K562 (cell line): ENCODE measurements around the gene VDR. TPM values are rescaled to one million over a fixed set of nuclear protein-coding genes. Genes with fewer than 3 reads are reported as not detected.

Experiments used
- ATF2 ChIP-seq: sonication (generic); formaldehyde crosslinking; IDR thresholded peaks from 2 replicates; pipeline ENCODE4 v1.8.1; 2022; ENCODE audit warnings: missing genetic modification reagents
- CBFA2T3 ChIP-seq: fragments of 450-650 bp; IDR thresholded peaks from 2 replicates; pipeline ENCODE4 v1.6.1; 2017
- FOXK1 ChIP-seq: sonication (generic); formaldehyde crosslinking; IDR thresholded peaks from 2 replicates; pipeline ENCODE4 v1.8.0; 2022; ENCODE audit warnings: missing genetic modification reagents, mild to moderate bottlenecking, borderline replicate concordance
- HOMEZ ChIP-seq: fragments of 250-450 bp; sonication (Bioruptor Pico); IDR thresholded peaks from 2 replicates; pipeline ENCODE4 v1.4.0; 2020; ENCODE audit warnings: mild to moderate bottlenecking, moderate library complexity
- ILK ChIP-seq: fragments of 450-650 bp; IDR thresholded peaks from 2 replicates; pipeline ENCODE4 v1.6.1; 2016; ENCODE audit warnings: missing genetic modification characterization, low read depth, mild to moderate bottlenecking, missing compliant biosample characterization, moderate library complexity, borderline replicate concordance
- KAT2B ChIP-seq: IDR thresholded peaks from one replicate; pipeline ENCODE4 v1.6.1; 2012; ENCODE audit warnings: low read depth, mild to moderate bottlenecking, control low read depth, inconsistent platforms, low read length, moderate library complexity
- MED1 ChIP-seq: sonication (generic); formaldehyde crosslinking; IDR thresholded peaks from 2 replicates; pipeline ENCODE4 v1.8.1; 2023; ENCODE audit warnings: missing genetic modification reagents, borderline replicate concordance
- NR2C2 ChIP-seq, 2 experiments: fragments of 200-800 bp in 1 of 2; sonication (Bioruptor generic) in 1 of 2; sonication (generic) in 1 of 2; formaldehyde crosslinking in 1 of 2; IDR thresholded peaks; 2 replicates each; pipeline versions ENCODE4 v1.6.1 to v1.8.0; 2016 to 2022; ENCODE audit warnings: mild to moderate bottlenecking in 1 of 2, missing compliant biosample characterization in 1 of 2, missing genetic modification characterization in 1 of 2, missing genetic modification reagents in 1 of 2
- NR4A1 ChIP-seq, 2 experiments: fragments of 250-450 bp in 1 of 2; fragments of 450-650 bp in 1 of 2; sonication (Bioruptor Pico) in 1 of 2; IDR thresholded peaks; 2 replicates each; pipeline versions ENCODE4 v1.4.0 to v1.6.1; 2016 to 2020; ENCODE audit warnings: mild to moderate bottlenecking in 2 of 2, missing compliant biosample characterization in 1 of 2, missing genetic modification characterization in 1 of 2, moderate library complexity in 1 of 2
- SP2 ChIP-seq: IDR thresholded peaks from 2 replicates; pipeline ENCODE4 v1.6.1; 2011; ENCODE audit warnings: mild to moderate bottlenecking, low read depth, low read length, moderate library complexity; ENCODE audit not compliant: poor library complexity, severe bottlenecking; ENCODE audit errors: extremely low read depth
- STAG1 ChIP-seq: sonication (generic); formaldehyde crosslinking; IDR thresholded peaks from 2 replicates; pipeline ENCODE4 v1.5.0; 2020; ENCODE audit warnings: missing genetic modification reagents, borderline replicate concordance
- TAF1 ChIP-seq: IDR thresholded peaks from 2 replicates; pipeline ENCODE4 v1.6.1; 2011; ENCODE audit warnings: mild to moderate bottlenecking, low read length, moderate library complexity; ENCODE audit not compliant: insufficient read depth, control insufficient read depth, severe bottlenecking; ENCODE audit errors: extremely low read depth
- ZNF277 ChIP-seq: fragments of 250-450 bp; sonication (Bioruptor Pico); IDR thresholded peaks from 2 replicates; pipeline ENCODE4 v1.8.0; 2022; ENCODE audit warnings: inconsistent platforms, mild to moderate bottlenecking, moderate library complexity, borderline replicate concordance
- ZNF324 ChIP-seq: fragments of 250-450 bp; sonication (Bioruptor Pico); IDR thresholded peaks from 2 replicates; pipeline ENCODE4 v1.4.0; 2020; ENCODE audit warnings: mild to moderate bottlenecking
- polyA plus RNA-seq, 8 experiments: library from polyadenylated mRNA; depleted of rRNA in 4 of 8; stranded (reverse) in 5 of 8; unstranded in 3 of 8; fragments of >200 nt; fragmentation: Nextera tagmentation in 2 of 8; fragmentation: Illumina TruSeq in 1 of 8; extraction: Ambion mirVana in 2 of 8; extraction: Trizol in 1 of 8; gene quantifications; 2 replicates each; pipeline versions ENCODE4 v1.2.1 to v1.2.3, GENCODE V29; 2011 to 2014; ENCODE audit warnings: inconsistent platforms in 1 of 8, missing spikeins in 1 of 8
- total RNA-seq, 7 experiments: library from RNA; depleted of rRNA in 6 of 7; stranded (reverse); fragments of >200 nt in 6 of 7; fragmentation: Illumina TruSeq in 2 of 7; extraction: Trizol in 2 of 7; gene quantifications; 2 replicates each; pipeline versions ENCODE4 v1.2.1 to v1.2.3, GENCODE V29; 2011 to 2021; ENCODE audit warnings: low replicate concordance in 1 of 7
- TF ChIP-seq, protein P1 (sequence below): sonication (generic); formaldehyde crosslinking; IDR thresholded peaks from 2 replicates; pipeline ENCODE4 v1.8.0; 2022; ENCODE audit warnings: mild to moderate bottlenecking, missing genetic modification reagents
- TF ChIP-seq, protein P2 (sequence below): fragments of 450-650 bp; IDR thresholded peaks from 2 replicates; pipeline ENCODE4 v1.6.1; 2016; ENCODE audit warnings: low read depth, mild to moderate bottlenecking, moderate library complexity

Gene VDR
- total and polyA plus RNA-seq, 9 of the 15 experiments (the other 6 are each of a cell fraction or from before 2014, with no cell fraction given), result 0.61 to 4.8 (median 2.0) TPM

GRCh38 chr12:47881826-47882427 is 22.9 kb downstream of the VDR start (continued):
- TF ChIP-seq, protein P1, sequence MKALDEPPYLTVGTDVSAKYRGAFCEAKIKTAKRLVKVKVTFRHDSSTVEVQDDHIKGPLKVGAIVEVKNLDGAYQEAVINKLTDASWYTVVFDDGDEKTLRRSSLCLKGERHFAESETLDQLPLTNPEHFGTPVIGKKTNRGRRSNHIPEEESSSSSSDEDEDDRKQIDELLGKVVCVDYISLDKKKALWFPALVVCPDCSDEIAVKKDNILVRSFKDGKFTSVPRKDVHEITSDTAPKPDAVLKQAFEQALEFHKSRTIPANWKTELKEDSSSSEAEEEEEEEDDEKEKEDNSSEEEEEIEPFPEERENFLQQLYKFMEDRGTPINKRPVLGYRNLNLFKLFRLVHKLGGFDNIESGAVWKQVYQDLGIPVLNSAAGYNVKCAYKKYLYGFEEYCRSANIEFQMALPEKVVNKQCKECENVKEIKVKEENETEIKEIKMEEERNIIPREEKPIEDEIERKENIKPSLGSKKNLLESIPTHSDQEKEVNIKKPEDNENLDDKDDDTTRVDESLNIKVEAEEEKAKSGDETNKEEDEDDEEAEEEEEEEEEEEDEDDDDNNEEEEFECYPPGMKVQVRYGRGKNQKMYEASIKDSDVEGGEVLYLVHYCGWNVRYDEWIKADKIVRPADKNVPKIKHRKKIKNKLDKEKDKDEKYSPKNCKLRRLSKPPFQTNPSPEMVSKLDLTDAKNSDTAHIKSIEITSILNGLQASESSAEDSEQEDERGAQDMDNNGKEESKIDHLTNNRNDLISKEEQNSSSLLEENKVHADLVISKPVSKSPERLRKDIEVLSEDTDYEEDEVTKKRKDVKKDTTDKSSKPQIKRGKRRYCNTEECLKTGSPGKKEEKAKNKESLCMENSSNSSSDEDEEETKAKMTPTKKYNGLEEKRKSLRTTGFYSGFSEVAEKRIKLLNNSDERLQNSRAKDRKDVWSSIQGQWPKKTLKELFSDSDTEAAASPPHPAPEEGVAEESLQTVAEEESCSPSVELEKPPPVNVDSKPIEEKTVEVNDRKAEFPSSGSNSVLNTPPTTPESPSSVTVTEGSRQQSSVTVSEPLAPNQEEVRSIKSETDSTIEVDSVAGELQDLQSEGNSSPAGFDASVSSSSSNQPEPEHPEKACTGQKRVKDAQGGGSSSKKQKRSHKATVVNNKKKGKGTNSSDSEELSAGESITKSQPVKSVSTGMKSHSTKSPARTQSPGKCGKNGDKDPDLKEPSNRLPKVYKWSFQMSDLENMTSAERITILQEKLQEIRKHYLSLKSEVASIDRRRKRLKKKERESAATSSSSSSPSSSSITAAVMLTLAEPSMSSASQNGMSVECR (CRISPR knock-in tag), result no peak
- TF ChIP-seq, protein P2, sequence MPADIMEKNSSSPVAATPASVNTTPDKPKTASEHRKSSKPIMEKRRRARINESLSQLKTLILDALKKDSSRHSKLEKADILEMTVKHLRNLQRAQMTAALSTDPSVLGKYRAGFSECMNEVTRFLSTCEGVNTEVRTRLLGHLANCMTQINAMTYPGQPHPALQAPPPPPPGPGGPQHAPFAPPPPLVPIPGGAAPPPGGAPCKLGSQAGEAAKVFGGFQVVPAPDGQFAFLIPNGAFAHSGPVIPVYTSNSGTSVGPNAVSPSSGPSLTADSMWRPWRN, result no peak
- TF ChIP-seq NR4A1 (CRISPR knock-in tag; IDR thresholded peaks at IDR 0.05) (no peak), NR4A1 (tag; IDR thresholded peaks at IDR 0.05) (no peak), MED1 (no peak), NR2C2 (CRISPR knock-in tag; IDR thresholded peaks at IDR 0.05) (no peak), NR2C2 (tag; IDR thresholded peaks at IDR 0.05) (peak; percentile 78; the same call in 1 of the 2 replicates), FOXK1 (CRISPR knock-in tag) (no peak), CBFA2T3 (no peak), STAG1 (CRISPR knock-in tag) (no peak), SP2 (no peak), ATF2 (no peak), ZNF277 (CRISPR knock-in tag) (no peak), ILK (tag) (no peak), HOMEZ (CRISPR knock-in tag) (no peak), KAT2B (no peak), ZNF324 (CRISPR knock-in tag) (no peak), TAF1 (no peak)
